Stimulated activated CD8-positive, alpha-beta memory T cell treated with anti-CD3 and anti-CD28 coated beads, Interleukin-15, amount 100 ng/mL, for 24 hours (primary cell): ENCODE results near the gene GCN1.
"Not testable (repeated sequence)": the region's sequence is repeated elsewhere in the genome, so short reads cannot be mapped to it uniquely, and the experiment has no call there.

Experiments
- DNase-seq: peaks from one replicate; pipeline ENCODE4 v3.0.0-alpha.2; 2020; ENCODE audit warnings: low read depth

Gene GCN1, protein sequence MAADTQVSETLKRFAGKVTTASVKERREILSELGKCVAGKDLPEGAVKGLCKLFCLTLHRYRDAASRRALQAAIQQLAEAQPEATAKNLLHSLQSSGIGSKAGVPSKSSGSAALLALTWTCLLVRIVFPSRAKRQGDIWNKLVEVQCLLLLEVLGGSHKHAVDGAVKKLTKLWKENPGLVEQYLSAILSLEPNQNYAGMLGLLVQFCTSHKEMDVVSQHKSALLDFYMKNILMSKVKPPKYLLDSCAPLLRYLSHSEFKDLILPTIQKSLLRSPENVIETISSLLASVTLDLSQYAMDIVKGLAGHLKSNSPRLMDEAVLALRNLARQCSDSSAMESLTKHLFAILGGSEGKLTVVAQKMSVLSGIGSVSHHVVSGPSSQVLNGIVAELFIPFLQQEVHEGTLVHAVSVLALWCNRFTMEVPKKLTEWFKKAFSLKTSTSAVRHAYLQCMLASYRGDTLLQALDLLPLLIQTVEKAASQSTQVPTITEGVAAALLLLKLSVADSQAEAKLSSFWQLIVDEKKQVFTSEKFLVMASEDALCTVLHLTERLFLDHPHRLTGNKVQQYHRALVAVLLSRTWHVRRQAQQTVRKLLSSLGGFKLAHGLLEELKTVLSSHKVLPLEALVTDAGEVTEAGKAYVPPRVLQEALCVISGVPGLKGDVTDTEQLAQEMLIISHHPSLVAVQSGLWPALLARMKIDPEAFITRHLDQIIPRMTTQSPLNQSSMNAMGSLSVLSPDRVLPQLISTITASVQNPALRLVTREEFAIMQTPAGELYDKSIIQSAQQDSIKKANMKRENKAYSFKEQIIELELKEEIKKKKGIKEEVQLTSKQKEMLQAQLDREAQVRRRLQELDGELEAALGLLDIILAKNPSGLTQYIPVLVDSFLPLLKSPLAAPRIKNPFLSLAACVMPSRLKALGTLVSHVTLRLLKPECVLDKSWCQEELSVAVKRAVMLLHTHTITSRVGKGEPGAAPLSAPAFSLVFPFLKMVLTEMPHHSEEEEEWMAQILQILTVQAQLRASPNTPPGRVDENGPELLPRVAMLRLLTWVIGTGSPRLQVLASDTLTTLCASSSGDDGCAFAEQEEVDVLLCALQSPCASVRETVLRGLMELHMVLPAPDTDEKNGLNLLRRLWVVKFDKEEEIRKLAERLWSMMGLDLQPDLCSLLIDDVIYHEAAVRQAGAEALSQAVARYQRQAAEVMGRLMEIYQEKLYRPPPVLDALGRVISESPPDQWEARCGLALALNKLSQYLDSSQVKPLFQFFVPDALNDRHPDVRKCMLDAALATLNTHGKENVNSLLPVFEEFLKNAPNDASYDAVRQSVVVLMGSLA (N-terminal part only)

GRCh38 chr12:120194534-120195395 is at the start of gene GCN1:
GCN1 (minus strand) TSS chr12:120194715; CDS start chr12:120194697, 18 bp downstream.
- DNase-seq: peak; percentile 84

- DNase-seq: no peak
These were observed 48.6 kb upstream of the GCN1 start for GRCh38 chr12:120242971-120243699.

GRCh38 chr12:120242275-120242799 is 47.8 kb upstream of the GCN1 start:
- DNase-seq: no peak

DNA sequence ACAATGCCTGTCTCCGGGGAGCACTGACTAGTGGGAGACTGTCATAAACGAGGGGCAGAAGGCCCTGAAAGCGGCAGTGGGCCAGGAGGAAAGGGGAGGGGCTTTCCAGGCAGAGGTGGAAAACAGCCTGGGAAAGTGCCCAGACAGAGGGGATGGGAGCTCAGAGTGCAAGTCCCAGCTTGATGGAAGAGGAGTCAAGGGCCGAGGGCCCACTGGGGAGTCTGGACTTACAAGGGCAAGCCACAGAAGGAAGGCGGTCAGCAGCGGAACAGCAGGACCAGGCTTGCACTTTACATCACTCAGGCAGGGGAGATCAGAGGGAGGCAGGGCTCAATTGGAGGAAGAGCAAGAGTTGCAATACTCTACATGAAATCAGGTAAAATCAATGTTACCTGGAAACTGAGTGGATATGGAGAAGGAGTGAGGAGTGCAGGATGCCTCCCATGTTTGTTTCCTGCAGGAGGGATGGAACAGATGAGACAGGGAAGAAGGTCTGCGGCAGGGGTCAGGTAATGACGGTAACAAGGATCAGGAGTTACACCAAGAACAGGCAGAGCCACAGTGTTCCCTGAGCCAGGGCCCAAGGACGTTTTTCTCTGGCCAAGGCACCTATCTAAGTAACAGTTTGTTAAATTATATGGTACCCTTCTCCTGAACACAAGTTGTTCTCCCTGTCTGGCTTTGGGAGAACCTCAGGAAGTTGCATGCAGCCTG is 47.2 kb upstream of the GCN1 start:
- DNase-seq: no peak

- no peak for DNase-seq
These were observed 45.9 kb upstream of the GCN1 start for GRCh38 chr12:120240495-120240833.

DNA sequence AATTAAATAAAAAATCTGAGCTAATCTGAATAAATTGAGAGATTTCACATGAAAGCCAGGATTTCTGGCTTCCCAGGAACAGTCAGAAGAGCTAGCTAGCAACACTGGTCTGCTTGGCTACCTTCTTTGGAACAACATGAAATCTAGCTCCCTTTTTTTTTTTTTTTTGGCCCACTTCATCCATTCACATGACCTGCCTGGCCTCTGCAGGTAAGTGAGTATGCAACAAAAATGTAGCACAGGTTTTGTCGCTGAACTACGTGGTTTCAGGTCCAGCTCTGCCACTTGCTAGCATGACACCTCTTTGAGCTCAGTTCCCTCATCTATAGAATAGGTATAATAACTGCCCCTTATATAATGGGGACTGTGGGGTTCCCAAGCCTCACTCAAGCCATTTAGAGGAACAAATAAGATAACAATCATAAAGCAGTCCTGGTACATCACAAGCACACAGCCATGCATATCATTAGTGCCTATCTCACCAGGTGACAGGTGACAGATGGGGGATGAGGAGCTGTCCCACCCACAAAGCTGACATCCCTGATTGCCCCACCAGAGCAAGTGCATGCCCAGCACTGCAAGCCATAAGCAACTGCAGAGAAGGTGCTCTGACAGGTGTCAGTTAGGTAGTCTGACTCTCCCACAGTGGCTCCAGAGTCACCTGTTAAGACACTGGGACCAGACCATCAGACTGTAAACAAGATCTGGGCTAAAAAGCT is 45.4 kb upstream of the GCN1 start:
- no peak for DNase-seq

GRCh38 chr12:120238839-120239445 is 44.4 kb upstream of the GCN1 start:
- no peak for DNase-seq

- DNase-seq: no peak
These were observed 43.7 kb upstream of the GCN1 start for GRCh38 chr12:120238217-120238616.

- DNase-seq: no peak
These were observed 43.1 kb upstream of the GCN1 start for GRCh38 chr12:120237360-120238171.

- not testable (repeated sequence) for DNase-seq
These were observed 42.3 kb upstream of the GCN1 start for GRCh38 chr12:120236809-120237208.

DNA sequence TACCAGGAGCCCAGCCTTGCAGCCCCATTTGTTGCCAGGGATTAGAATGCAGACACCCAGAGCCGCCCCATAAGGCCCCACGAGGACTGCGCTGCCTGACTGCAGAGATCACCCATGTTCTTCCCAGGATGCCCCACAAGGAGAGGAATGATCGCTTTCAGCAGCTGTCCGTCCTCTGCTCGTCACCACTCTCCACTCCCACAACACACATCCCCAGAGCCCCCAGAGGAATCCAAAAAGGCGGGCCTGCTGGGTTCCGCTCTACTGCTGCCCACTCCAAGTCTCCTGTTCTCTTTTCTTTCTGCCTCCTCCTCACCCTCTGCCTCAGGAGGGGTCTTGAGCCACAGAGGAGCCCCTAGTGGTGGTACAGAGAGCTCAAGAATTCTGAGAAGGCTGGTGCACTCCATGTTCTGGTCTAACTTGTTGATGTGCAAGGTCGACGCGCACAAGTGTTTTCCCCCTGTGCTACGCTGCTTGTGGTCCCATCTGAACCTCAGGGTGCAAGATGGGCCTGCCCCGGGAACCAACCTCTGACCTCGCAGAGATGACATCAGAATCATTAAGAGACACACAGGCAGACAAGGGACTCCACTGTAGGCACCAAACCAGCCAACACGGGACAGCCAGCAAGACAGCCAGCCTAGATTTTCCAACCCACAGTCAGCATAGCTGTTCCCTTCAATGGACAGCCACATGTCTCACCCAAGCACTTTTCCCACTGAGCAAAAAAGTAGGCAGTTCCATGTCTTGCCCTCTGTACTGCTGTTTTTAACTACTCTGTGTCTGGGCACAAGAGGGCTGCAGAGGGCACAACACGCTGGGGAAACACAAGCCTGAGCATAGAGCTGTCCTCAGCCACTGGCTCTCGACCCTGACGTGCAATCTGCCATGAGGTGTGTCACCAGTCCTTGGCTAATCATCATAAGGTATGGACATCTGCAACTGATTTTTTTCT is 41.1 kb upstream of the GCN1 start:
- DNase-seq: no peak

DNA sequence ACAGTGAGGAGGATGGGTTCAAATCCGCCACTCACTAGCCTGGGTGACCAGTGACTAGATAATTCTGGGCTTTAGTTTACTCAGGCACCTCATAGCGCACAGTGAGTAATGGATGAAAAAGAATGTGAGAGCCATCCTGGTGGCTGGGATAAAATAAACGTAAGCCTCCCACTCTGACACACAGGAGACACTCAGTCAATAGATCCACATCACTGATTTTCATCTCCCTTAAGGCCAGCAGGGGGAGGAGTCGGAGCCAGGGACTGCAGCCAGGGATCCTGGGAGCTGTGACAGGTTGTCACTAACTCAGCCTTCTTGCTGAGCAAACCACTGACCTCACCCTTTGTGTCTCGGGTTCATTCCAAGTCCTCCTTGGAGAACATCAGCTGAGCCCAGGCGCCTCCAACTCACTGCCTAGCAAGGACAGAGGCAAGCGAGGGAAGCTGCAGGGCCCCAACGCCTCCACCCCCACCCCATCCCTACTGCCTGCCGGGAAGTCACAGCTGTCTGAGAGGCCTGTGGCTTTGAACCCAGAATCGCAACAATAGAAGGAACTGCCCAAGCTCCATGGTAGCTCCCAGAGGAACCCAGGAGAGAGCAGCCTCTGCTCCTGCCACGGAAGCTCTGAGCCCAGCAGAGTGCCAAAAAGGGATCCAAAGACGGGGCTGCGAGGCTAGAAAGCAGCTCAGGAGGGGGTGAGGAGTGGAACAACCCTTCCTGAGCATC is 40.3 kb upstream of the GCN1 start:
- DNase-seq: no peak

DNA sequence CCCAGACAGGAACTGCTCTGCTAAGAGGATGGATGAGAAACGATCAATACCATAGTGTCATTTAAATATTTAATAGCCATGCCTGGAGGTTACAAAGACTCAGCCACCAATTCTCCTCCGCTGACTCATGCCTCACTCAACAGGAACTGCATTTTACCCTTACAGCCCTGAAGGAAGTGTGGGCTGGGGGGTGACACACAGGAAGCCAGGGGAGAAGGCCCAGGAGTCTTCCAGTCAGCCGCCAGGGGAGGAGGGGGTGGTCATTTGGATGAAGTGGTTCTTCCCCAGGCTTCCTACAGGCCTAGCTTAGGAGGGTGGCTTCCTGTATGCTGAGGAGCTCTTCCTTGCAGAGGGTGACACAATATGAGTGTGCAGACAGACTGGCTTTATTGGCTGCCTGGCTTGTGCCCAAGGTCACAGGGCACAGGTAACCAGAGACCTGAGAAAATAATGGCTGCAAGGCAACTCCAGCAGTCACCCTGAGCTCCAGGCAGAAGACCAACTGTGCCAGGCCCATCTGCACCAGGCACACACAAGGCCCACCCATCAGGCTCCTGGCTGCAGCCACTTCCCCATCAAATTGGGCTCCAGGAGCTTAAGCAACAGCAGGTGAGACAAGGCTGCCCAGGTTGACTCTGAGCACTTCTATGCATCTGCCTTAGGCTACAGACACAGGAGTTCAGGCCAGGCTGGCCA is 36.9 kb upstream of the GCN1 start:
- DNase-seq: peak; percentile 33

GRCh38 chr12:120230974-120231315 is 36.4 kb upstream of the GCN1 start:
- DNase-seq: no peak

DNA sequence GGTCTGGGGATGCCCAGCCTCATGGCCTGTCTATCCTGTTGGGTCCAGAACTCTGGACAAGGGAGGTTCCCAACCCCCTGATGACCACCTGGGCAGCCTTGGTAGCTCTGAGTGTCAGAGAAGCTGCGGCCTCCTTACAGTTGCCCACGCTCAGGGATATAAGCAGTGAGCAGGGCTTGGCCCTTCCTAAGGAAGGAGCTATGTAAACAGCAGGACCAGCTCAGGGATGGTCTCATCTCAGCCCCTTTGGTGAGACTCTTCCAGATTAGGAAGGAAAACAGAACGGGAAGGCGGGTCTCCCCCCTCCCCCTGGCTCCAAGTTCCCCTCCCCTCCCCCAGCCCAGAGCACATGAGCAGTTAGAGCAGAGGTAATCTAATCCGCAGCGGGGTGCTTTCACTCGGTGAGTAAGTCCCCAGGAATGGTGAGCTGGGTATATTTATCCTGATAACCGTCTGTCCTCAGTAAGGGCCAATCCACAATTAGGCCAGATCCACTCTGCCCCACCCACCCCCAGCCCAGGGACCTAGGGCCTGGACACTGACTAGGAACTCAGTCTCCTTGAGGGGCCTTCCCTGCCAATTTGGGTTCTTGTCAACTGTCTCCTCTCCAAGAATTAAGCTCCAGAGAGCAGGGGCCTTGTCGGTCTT is 35.9 kb upstream of the GCN1 start:
- no peak for DNase-seq
